Measurements from ENCODE around the gene RIMOC1.

GRCh38 chr5:41924526-41924871 is 20.4 kb downstream of the RIMOC1 start:
- TF ChIP-seq CTCF (IDR thresholded peaks at IDR 0.05) (no peak), POLR2A (IDR thresholded peaks at IDR 0.05) (no peak)
